GM12878 (cell line): ENCODE data around the gene CHN1. TPM values are rescaled to one million over a fixed set of nuclear protein-coding genes. Genes with fewer than 3 reads are reported as not detected.

ENCODE experiments used
- ATAC-seq: fragments of 200-7000 bp; cut with Tn5 transposase; 3 replicates; pipeline ENCODE4 v1.9.1; 2020; ENCODE audit warnings: mild to moderate bottlenecking, moderate library complexity
- BruUV-seq: library from RNA; stranded (reverse); fragments of 400-500 nt; replicated peaks from 2 replicates; lab custom pipeline; 2021; lab: Mats Ljungman, UMichigan
- CTCF ChIA-PET: fragments of 300-600 bp; sonication (Branson Sonifier 250); formaldehyde crosslinking; extraction: SDS; loops from one replicate; lab custom pipeline; 2021; ENCODE audit warnings: inconsistent platforms; lab: Yijun Ruan, JAX
- POLR2A ChIA-PET: fragments of 350-600 bp; formaldehyde crosslinking; extraction: SDS; loops from one replicate; lab custom pipeline; 2021; ENCODE audit warnings: inconsistent platforms; lab: Charles Lee
- RAD21 ChIA-PET: fragments of 300-600 bp; sonication (Branson Sonifier 250); formaldehyde crosslinking; loops from one replicate; lab custom pipeline; 2023; ENCODE audit warnings: antibody characterized with exemption; ENCODE audit not compliant: unreplicated experiment; lab: Charles Lee
- SMC1A ChIA-PET: fragments of 300-600 bp; sonication (Branson Sonifier 250); formaldehyde crosslinking; loops from one replicate; lab custom pipeline; 2023; ENCODE audit not compliant: unreplicated experiment, uncharacterized antibody; lab: Charles Lee
- DNase-seq: peaks from one replicate; pipeline ENCODE4 v3.0.0-alpha.2; 2011; ENCODE audit warnings: low read depth, low spot score
- FAIRE-seq: peaks from 3 replicates; lab custom pipeline; 2011; peaks lifted over from hg19 to GRCh38; lab: Jason Lieb, UNC
- H2AFZ ChIP-seq: 2 replicates; pipeline ENCODE4 v1.6.0; 2011; ENCODE audit warnings: low read depth, low read length, control low read depth; ENCODE audit not compliant: control insufficient read depth
- H3K27ac ChIP-seq: 2 replicates; pipeline ENCODE4 v1.5.1; 2011; ENCODE audit warnings: control low read depth; ENCODE audit not compliant: control insufficient read depth, insufficient read depth
- H3K27me3 ChIP-seq, 2 experiments: replicated peaks in 1 of 2; 2 replicates each; pipeline versions ENCODE4 v1.6.0 to v1.6.1; 2011; ENCODE audit warnings: low read length in 1 of 2; ENCODE audit not compliant: control insufficient read depth in 2 of 2, insufficient read depth in 2 of 2
- H3K36me3 ChIP-seq, 2 experiments: 2 replicates each; pipeline ENCODE4 v1.5.1; 2011; ENCODE audit warnings: low read length in 1 of 2; ENCODE audit not compliant: control insufficient read depth in 2 of 2, insufficient read depth in 2 of 2
- H3K4me1 ChIP-seq: 2 replicates; pipeline ENCODE4 v1.6.1; 2011; ENCODE audit warnings: mild to moderate bottlenecking, low read length, moderate library complexity, mixed read lengths; ENCODE audit not compliant: control insufficient read depth, insufficient read depth
- H3K4me2 ChIP-seq: 2 replicates; pipeline ENCODE4 v1.6.0; 2011; ENCODE audit warnings: control low read depth; ENCODE audit not compliant: control insufficient read depth, insufficient read depth
- H3K4me3 ChIP-seq: fragments of 200-600 bp; sonication (generic); 2 replicates; pipeline ENCODE4 v1.5.1; 2016
- H3K79me2 ChIP-seq: 2 replicates; pipeline ENCODE4 v1.6.0; 2011; ENCODE audit warnings: low read length; ENCODE audit not compliant: control insufficient read depth, insufficient read depth
- H3K9ac ChIP-seq: 2 replicates; pipeline ENCODE4 v1.8.0; 2011; ENCODE audit warnings: low read length, control low read depth, mixed read lengths; ENCODE audit not compliant: control insufficient read depth, insufficient read depth
- H3K9me3 ChIP-seq: replicated peaks from 3 replicates; pipeline ENCODE4 v1.5.1; 2011; ENCODE audit warnings: mild to moderate bottlenecking, low read length; ENCODE audit not compliant: control insufficient read depth, insufficient read depth
- H4K20me1 ChIP-seq: 2 replicates; pipeline ENCODE4 v1.6.0; 2011; ENCODE audit not compliant: control insufficient read depth, insufficient read depth
- ASH2L ChIP-seq: fragments of 300-600, 200-600 bp; sonication (generic); IDR thresholded peaks from 2 replicates; pipeline ENCODE4 v1.6.1; 2017; ENCODE audit warnings: low read depth, mild to moderate bottlenecking, borderline replicate concordance
- MEF2B ChIP-seq: fragments of 450-650 bp; IDR thresholded peaks from 2 replicates; pipeline ENCODE4 v1.6.1; 2018; ENCODE audit warnings: mild to moderate bottlenecking, moderate library complexity; ENCODE audit not compliant: partially characterized antibody, poor library complexity, severe bottlenecking
- NRF1 ChIP-seq: conservative IDR thresholded peaks from 2 replicates; pipeline ENCODE4 v1.6.1; 2011; ENCODE audit warnings: mild to moderate bottlenecking, low read depth, low read length, improper control_type of control experiment
- RAD21 ChIP-seq: IDR thresholded peaks from 2 replicates; pipeline ENCODE4 v1.6.1; 2011; ENCODE audit warnings: mild to moderate bottlenecking, low read depth, low read length, moderate library complexity; ENCODE audit not compliant: insufficient read depth
- ZNF217 ChIP-seq: fragments of 450-650 bp; IDR thresholded peaks from 2 replicates; pipeline ENCODE4 v1.6.1; 2017; ENCODE audit warnings: antibody characterized with exemption, mild to moderate bottlenecking
- WGBS: methylation state at CpG from one replicate; pipeline ENCODE4 v1.1.6; 2016; ENCODE audit warnings: low lambda C conversion rate; ENCODE audit not compliant: insufficient replicate concordance, insufficient coverage; ENCODE audit errors: missing lambda C conversion rate; 5-methylcytosine and 5-hydroxymethylcytosine counted together
- in situ Hi-C: fragments of 300-500 bp; cut with MboI; formaldehyde crosslinking; loops from 9 replicates; pipeline ENCODE4 v1.14.3; 2018; ENCODE audit warnings: mixed read lengths
- intact Hi-C: fragments of 100-400 bp; cut with micrococcal nuclease; formaldehyde crosslinking; loops from one replicate; pipeline ENCODE4 v1.14.2; 2022; ENCODE audit not compliant: unreplicated experiment
- polyA plus RNA-seq, 11 experiments: library from polyadenylated mRNA; depleted of rRNA in 4 of 11; unstranded in 6 of 11; stranded (reverse) in 5 of 11; fragments of >200 nt; fragmentation: Nextera tagmentation in 4 of 11; fragmentation: Illumina TruSeq in 1 of 11; extraction: Ambion mirVana in 4 of 11; extraction: Trizol in 1 of 11; gene quantifications; 1 replicate in 1 of 11; 2 replicates in 10 of 11; pipeline versions ENCODE4 v1.2.1 to v1.2.3, GENCODE V29; 2011 to 2016; ENCODE audit warnings: inconsistent platforms in 2 of 11, missing spikeins in 2 of 11, low read depth in 1 of 11
- total RNA-seq, 4 experiments: library from RNA; depleted of rRNA in 3 of 4; stranded (reverse); fragments of >200 nt in 3 of 4; fragmentation: Illumina TruSeq in 1 of 4; extraction: Trizol in 1 of 4; gene quantifications; 2 replicates each; pipeline versions ENCODE4 v1.2.1 to v1.2.3, GENCODE V29; 2013 to 2021
- TF ChIP-seq, protein P1 (sequence below): fragments of 450-650 bp; IDR thresholded peaks from 2 replicates; pipeline ENCODE4 v1.6.1; 2018; ENCODE audit warnings: mild to moderate bottlenecking, low read depth, moderate library complexity; ENCODE audit not compliant: partially characterized antibody
- TF ChIP-seq, protein P2 (sequence below): IDR thresholded peaks from 2 replicates; pipeline ENCODE4 v1.6.1; 2011; ENCODE audit warnings: borderline replicate concordance, low read depth, mild to moderate bottlenecking, moderate library complexity, low read length; ENCODE audit not compliant: insufficient read depth, poor library complexity, severe bottlenecking

CHN1 gene
- total and polyA plus RNA-seq, 10 of the 15 experiments (the other 5 are each of a cell fraction or from before 2014, with no cell fraction given) = 0.18 to 0.92 (median 0.53) TPM; not detected in 1

DNA sequence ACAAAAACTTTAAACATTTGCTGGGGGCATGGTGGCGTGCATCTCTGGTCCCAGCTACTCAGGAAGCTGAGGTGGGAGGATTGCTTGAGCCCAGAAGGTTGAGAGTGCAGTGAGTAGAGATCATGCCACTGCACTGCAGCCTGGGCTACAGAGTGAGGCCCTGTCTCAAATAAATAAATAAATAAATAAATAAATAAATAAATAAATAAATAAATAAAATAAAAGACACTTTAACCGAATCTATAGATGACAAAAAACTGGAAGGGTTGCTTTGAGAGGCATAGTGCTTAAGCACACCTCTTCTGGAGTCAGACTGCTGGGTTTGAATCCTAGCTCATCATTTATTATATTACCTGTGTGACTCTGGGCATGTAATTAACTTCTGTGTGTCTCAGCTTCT is 21.2 kb upstream of the CHN1 start:
- no peak for ATAC-seq
- ChIA-PET POLR2A (no interaction called here), RAD21 (interaction anchor here (0.7 kb wide), 1 partner anchor 142 kb away, joined by 3 read pairs; no protein-coding TSS in a partner anchor), SMC1A (interaction anchor here (0.7 kb wide), 1 partner anchor 48 kb away, joined by 5 read pairs; no protein-coding TSS in a partner anchor), CTCF (no interaction called here)
- Histone ChIP-seq H3K9ac (no peak overlapping the region), H3K4me1 (no peaks in the 10 kb centered on the region), H3K9me3 (no peaks in the 10 kb centered on the region), H4K20me1 (no peaks in the 10 kb centered on the region), H2AFZ (no peak overlapping the region), H3K4me2 (no peak overlapping the region), H3K4me3 (no peak overlapping the region), H3K27ac (no peak overlapping the region), H3K79me2 (no peaks in the 10 kb centered on the region), H3K27me3 (no peaks in the 10 kb centered on the region), H3K36me3 (no peaks in the 10 kb centered on the region)
- in situ Hi-C loops = no loop called here
- BruUV-seq = no TSS peak
- TF ChIP-seq, protein P1, sequence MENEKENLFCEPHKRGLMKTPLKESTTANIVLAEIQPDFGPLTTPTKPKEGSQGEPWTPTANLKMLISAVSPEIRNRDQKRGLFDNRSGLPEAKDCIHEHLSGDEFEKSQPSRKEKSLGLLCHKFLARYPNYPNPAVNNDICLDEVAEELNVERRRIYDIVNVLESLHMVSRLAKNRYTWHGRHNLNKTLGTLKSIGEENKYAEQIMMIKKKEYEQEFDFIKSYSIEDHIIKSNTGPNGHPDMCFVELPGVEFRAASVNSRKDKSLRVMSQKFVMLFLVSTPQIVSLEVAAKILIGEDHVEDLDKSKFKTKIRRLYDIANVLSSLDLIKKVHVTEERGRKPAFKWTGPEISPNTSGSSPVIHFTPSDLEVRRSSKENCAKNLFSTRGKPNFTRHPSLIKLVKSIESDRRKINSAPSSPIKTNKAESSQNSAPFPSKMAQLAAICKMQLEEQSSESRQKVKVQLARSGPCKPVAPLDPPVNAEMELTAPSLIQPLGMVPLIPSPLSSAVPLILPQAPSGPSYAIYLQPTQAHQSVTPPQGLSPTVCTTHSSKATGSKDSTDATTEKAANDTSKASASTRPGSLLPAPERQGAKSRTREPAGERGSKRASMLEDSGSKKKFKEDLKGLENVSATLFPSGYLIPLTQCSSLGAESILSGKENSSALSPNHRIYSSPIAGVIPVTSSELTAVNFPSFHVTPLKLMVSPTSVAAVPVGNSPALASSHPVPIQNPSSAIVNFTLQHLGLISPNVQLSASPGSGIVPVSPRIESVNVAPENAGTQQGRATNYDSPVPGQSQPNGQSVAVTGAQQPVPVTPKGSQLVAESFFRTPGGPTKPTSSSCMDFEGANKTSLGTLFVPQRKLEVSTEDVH = no peak
- TF ChIP-seq ZNF217 (no peak), ASH2L (no peak), MEF2B (no peak), NRF1 (no peak), RAD21 (no peak)
- TF ChIP-seq, protein P2, sequence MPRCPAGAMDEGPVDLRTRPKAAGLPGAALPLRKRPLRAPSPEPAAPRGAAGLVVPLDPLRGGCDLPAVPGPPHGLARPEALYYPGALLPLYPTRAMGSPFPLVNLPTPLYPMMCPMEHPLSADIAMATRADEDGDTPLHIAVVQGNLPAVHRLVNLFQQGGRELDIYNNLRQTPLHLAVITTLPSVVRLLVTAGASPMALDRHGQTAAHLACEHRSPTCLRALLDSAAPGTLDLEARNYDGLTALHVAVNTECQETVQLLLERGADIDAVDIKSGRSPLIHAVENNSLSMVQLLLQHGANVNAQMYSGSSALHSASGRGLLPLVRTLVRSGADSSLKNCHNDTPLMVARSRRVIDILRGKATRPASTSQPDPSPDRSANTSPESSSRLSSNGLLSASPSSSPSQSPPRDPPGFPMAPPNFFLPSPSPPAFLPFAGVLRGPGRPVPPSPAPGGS = no peak
- intact Hi-C loops = no loop called here
- 19% methylated on average over 2 of the region's 2 CpGs for WGBS
- no peak for FAIRE-seq
- no peak for DNase-seq
